ENCODE data around the gene ETV6. TPM values are rescaled to one million over a fixed set of nuclear protein-coding genes. Genes with fewer than 3 reads are reported as not detected.

ETV6 gene
- total RNA-seq, 1 donor from 2014 or later, result 15.2 TPM

DNA sequence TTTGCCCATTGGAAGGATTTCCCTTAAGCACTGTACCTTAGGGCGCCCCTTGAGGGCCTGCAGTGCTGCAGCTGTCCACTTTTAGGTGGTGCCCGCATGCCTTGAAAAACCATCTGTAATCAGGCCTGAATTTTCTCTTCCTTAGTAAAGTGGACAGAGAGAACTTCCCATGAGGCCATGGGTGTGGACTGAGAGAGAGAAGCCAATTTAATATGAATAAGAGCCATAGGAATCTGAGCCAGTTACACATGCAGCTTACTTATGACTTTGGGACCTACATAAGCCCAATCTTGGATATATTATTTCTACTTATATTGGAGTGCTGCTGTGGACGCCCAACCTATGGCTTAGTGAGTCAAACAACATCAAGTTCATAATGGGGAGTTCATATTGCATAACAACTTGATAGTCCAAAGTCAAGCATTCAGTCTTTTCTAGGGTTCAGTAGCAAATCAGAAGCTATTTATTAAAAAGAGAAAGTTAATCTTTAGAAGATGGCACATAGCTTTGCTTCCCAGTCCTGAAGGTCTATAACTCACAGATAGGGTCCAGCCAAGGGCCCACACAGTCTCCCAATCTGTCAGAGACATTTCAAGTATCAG lies 11.1 kb upstream of the ETV6 start:
- DNase-seq (ENCODE audit: missing footprints) (no peak), ATAC-seq (peak; percentile 34)
- intact Hi-C loops (cut with DNase I), result no loop called here

DNA sequence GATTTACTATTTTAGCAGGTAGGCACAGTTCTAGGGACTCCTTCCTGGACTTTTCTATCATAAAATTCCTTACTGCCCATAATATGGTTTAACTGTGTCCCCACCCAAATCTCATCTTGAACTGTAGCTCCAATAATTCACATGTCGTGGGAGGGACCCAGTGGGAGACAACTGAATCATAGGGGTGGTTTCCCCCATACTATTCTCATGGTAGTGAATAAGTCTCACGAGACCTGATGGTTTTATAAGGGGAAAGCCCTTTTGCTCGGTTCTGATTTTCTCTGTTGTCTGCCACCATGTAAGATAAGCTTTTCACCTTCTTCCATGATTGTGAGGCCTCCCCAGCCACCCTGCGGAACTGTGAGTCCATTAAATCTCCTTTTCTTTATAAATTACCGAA lies 10.0 kb upstream of the ETV6 start:
- ATAC-seq (no peak), DNase-seq (ENCODE audit: missing footprints) (no peak)
- intact Hi-C loops (cut with DNase I), result no loop called here

DNA sequence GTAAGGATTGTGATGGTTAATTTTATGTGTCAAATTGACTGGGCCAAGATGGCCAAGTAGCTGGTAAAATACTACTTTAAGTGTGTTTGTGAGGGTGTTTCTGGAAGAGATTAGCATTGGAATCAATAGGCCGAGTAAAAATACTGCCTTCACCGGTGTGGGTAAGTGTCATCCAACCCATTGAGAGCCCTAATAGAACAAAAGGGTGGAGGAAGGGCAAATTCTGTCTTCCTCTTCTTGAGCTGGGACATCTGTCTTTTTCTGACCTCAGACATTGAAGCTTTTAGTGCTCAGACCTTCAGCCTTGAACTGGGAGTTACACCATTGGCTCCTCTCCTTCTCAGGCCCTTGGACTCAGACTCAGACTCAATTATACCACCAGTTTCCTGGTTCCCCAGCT lies 8.0 kb upstream of the ETV6 start:
- intact Hi-C loops (cut with DNase I), result no loop called here
- DNase-seq (ENCODE audit: missing footprints), result no peak
- no peak for ATAC-seq

DNA sequence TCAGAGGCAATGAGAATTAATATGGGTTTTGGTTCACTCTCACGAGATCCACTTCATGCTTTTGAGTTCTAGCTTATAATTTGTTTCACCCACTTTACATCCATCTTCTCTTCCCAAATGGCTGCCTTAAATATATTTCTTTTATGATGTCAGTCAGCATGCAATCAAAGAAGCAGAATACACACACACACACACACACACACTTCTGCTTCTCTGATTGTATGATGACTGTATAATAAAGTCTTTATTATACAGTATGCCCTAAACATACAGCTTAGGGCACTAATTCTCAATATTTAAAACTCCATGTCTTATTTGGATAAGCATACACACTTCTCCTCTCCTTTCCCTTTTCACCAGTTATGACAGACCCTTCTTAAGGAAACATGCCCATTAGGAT lies 6.7 kb upstream of the ETV6 start:
- ATAC-seq (no peak), DNase-seq (ENCODE audit: missing footprints) (no peak)
- intact Hi-C loops (cut with DNase I), result no loop called here

DNA sequence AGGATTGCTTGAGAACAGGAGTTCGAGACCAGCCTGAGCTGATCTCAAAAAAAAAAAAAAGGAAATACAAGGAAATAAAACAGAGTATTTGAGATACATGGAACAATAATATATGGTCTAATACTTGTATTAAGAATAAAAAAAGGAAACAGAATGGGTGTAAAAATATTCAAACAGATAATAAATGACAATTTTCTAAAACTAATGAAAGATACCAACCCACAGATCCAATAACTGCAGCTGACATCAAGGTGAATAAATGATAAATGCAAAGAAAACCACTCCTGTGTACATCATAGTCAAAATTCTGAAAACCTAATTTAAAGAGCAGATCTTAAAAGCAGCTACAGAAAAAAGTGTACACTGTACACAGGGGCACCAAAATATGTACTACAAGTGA lies 4.1 kb upstream of the ETV6 start:
- intact Hi-C loops (cut with DNase I), result loop anchor here (5.0 kb wide), 2 partner anchors 63 to 242 kb away; no protein-coding TSS in a partner anchor
- no peak for DNase-seq (ENCODE audit: missing footprints)
- no peak for ATAC-seq

DNA sequence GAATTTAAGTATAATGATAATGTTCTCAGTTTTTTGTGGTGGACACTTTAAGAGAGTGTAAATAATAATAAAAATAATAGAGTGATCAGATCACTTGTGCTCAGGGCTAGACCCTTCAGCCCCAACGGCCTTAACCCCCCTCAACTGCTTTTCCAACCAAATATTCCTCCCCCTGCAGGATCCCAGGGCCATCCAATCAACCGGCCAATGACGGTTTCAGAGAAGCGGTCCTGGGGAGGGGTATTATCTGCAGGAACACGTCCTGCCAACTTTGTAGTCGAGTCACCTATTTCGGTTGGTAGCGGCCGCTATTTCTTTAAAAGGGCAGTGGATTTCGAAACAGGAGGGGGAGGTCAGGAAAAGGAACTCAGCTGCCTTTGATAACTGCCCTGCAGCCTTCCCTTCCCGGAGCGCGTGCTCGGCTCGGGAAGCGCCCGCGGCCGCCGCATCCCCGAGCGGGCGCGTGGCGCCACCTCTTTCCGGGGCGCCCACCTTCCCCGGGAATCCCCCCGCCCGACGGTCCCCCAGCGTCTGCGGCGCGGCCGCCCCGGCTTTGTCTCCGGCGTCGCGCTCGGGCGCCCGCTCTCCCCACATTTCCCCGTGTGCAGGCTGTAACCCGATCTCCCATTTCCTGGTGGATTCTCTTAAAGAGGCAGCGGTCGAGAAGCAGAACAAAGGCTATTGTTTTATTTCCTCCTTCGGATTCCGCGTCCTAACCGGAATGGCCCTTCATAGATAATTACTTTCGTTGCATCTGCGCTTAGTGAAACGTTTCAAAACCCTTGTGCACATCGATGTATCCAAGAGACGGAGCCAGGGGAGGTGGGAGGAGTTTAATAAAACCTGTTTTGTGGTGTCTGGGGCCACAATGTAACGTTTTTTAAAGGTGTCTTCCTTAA lies 711 bp upstream of the ETV6 start:
- ATAC-seq, result peak; percentile 75
- intact Hi-C loops (cut with DNase I), result loop anchor here (1.0 to 5.0 kb wide), 3 partner anchors 66 to 239 kb away; no protein-coding TSS in a partner anchor
- DNase-seq (ENCODE audit: missing footprints), result peak; percentile 83

DNA sequence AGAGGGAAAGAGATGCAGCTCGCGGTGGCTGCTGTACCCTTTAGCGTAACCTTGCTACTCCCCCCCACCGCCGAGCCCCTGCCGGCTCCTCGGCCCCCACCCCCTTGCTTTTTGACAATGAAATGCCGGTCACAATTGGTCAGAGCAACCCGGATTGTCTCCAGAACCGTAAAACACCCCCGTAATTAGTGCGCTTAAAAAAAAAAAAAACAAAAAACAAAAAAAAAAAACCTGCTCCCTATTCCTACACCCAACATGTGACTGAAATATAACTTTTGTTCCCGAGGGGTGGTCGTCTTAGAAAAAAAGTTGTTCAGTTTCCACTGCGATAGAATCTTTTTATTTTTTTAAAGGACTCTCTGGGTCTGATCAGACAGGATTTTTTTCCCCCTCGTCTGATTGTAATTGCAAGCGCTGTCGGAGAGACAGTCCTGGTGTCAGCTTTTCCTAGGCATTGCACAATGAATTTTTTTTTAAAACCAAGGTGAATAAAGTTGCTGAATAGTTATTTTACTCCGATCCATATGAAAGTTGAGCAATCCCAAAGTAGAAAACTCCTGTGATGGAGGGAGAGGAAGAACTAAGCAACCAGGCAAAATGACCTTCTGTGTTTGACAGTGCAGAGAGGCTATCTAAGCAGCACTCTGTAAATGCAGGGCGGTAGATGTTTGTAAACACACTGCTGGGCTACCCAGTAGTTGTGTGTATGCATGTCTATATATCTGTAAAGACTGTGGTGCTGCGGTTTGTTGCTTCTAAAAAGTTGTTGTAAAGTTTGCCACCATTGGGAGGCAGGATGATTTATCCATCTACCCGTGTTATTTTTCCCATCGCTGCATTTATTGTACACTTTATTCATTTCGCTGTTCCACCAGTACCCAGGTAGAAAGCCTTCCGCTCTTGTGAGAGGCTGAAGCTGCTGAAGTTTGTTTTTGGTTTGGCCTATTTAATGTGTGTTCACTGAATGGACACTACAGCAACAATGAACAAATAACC lies 1.1 kb downstream of the ETV6 start:
- intact Hi-C loops (cut with DNase I), result loop anchor here (2.0 to 5.0 kb wide), 3 partner anchors 22 to 106 kb away; no protein-coding TSS in a partner anchor
- no peak for DNase-seq (ENCODE audit: missing footprints)
- ATAC-seq, result no peak

DNA sequence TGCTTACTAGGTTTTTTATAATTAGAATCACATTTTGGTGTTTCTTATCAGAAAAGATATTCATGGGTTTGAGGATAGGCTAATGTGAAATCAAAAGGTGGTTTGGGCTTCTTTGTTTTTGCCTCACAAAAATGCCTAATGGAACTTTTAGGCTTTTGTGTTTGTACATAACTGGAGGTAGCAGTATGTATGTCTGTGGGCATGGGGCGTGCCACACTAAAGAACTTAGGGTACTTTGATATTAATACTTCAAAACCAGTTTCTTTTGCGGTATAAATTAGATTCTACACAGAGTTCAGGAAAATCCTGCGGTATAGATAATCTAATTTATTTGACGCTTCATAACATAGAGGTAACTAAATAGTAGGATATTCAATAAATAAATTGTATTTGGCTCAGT lies 1.9 kb downstream of the ETV6 start:
- intact Hi-C loops (cut with DNase I), result loop anchor here (2.0 to 5.0 kb wide), 3 partner anchors 21 to 105 kb away; no protein-coding TSS in a partner anchor
- DNase-seq (ENCODE audit: missing footprints) (no peak), ATAC-seq (no peak)

DNA sequence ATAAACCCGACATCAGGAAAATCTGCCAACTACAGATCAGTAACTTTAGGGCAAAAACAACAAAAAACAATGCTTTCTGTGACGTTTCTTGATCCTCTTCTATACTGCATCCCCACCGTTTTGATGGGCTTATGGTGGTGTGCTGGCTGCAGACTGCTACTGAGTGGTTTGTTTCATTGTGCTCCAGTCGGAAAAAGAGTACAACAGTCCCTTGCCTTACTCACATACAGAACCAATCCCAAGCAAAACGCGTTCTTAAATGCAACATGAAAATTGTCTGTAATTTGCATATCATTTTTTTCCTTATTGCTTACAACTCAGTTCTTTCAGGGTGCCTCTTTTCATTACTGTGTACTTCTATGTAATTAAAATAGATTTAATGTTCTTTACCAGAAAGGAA lies 2.3 kb downstream of the ETV6 start:
- intact Hi-C loops (cut with DNase I), result loop anchor here (2.0 to 5.0 kb wide), 3 partner anchors 21 to 105 kb away; no protein-coding TSS in a partner anchor
- ATAC-seq (no peak), DNase-seq (ENCODE audit: missing footprints) (no peak)

DNA sequence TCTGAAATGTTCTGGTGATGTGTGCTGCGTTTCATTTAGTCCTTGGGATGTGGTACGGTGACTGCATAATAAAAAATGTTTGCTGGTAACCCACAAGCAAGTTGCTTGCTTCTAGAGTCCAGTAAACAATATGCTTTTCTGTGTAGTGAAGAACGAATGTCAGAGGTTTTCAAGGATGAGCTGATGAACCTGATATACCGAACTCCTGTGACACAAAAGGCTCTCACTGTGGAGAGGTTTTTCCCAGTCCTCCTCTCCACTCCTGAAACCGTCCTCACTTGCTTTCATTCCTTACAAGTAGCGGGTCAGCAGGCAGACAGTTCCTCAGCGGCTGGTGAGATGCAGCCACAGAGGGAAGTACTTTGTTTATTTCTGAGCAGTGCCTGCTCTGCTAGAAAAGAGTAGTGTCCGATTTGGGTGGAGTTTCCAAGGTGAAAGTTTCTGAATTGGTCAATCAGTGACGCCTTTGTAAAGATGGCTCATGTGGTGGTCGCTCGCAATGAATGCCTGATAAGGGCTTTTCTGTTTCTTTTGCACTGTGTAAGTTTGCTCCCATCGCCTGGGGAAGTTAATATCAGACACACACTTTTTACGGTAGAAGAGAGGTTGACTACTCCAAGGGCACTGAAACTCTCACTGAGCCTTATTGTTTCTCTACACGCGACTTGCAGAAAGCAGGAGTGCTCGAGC lies 3.0 kb downstream of the ETV6 start:
- intact Hi-C loops (cut with DNase I), result loop anchor here (5.0 kb wide), 1 partner anchor 60 kb away; no protein-coding TSS in a partner anchor
- ATAC-seq (no peak), DNase-seq (ENCODE audit: missing footprints) (peak; percentile 73)

DNA sequence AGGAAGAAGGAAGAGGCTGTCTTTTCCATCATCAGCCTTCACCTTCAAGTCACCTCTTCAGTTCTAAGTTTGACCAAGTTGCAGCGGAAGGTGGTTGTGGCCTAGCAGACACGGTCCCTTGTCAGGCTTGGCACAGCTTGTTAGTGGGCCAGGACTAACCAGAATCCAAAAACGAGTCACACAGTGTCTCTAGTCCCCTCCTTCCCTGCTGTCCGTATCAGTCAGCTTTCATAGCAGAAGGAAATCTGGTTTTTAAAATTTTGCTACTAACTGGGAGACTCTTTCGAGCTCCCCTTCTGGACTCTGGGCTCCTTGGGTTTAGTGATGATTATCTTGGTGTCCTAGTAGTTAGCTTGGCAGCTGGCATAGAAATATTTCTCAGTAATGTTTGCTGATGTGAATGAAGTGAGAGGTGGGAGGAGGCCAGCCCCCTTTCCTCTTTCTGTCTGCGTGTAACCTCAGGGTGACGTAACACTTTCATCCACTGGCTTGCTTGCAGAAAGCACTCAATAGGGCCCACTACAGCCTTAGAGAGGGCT lies 3.8 kb downstream of the ETV6 start:
- intact Hi-C loops (cut with DNase I), result loop anchor here (5.0 kb wide), 1 partner anchor 59 kb away; no protein-coding TSS in a partner anchor

DNA sequence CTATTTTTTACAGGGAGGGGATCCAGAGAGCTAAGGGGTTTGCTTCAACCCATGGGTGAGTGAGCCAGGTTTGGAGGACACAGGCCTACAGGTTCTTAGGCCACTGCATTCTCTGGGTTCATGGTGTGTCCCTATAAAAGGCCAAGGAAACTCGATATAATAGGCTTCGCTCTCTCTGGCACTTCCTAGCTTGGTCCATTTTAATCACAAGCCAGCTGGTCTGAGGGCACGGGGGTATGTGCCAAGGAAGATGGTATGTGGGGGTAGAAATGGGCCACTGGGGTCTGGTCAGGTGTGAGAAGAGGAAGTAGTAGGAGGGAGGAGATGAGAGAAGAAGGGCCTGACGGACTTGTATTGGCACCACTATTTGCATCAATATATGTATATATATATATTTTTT lies 4.9 kb downstream of the ETV6 start:
- ATAC-seq, result no peak
- DNase-seq (ENCODE audit: missing footprints), result no peak
- intact Hi-C loops (cut with DNase I), result loop anchor here (5.0 kb wide), 1 partner anchor 58 kb away; no protein-coding TSS in a partner anchor

More for the DNA sequence above, 3.8 kb downstream of the ETV6 start:
- DNase-seq (ENCODE audit: missing footprints) (no peak), ATAC-seq (no peak)

DNA sequence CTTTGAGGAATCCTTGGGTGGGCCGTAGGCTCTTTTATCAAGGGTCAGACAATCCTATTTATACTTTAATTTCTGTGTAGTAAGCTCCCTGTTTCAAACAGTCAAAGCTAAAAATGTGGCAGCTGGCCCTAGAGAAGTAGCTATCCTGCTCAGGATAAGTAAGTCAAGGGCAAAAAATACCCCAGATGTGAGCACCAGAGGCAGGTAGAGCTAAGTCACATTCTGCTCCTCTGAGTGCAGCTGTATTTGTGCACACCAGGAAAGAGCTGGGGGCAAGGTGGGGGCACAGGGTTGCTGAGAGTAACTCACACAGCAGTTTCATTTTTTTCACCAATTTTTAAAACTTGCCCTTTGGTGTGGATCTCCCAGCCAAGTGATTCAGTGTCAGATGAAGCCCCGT lies 5.3 kb downstream of the ETV6 start:
- intact Hi-C loops (cut with DNase I), result loop anchor here (5.0 kb wide), 1 partner anchor 57 kb away; no protein-coding TSS in a partner anchor
- ATAC-seq, result no peak
- DNase-seq (ENCODE audit: missing footprints), result no peak

DNA sequence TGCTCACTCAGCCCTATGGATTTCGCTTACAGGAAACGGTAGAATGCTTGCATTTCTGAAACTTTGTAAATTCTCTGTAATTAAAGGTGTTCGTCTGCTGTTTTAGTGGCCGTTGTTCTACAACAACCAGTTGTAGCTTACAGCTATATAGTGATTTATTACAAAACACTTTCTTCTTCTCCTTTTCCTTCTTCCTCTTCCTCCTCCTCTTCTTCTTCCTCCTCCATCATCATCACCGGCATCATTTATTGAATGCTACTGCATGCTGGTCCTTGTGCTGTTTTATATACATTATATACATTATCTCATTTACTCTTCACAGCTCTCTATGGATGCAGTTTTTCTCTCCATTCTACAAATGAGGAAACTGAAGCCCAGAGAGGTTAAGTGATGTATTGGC lies 6.4 kb downstream of the ETV6 start:
- ATAC-seq, result no peak
- intact Hi-C loops (cut with DNase I), result no loop called here

DNA sequence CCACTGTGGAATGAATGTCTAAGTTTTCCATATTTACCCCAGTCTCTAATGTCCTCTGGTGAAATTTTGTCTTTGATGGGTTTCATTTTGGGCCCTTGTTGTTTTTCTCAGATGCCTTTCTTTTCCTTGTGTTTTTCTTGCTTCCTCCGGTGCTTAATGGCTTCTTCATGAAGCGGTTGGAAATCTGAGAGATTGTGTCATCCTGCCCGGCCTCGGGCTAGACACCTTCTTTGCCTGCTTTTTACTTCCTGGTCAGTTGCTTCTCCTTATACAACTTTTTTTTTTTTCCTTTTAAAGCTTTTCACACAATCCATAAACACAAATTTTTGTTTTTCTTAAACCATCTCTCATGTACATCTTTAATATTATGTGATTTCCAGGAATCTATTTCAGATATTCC lies 7.1 kb downstream of the ETV6 start:
- DNase-seq (ENCODE audit: missing footprints), result no peak
- no peak for ATAC-seq
- intact Hi-C loops (cut with DNase I), result no loop called here

More for the DNA sequence above, 6.4 kb downstream of the ETV6 start:
- DNase-seq (ENCODE audit: missing footprints), result no peak

DNA sequence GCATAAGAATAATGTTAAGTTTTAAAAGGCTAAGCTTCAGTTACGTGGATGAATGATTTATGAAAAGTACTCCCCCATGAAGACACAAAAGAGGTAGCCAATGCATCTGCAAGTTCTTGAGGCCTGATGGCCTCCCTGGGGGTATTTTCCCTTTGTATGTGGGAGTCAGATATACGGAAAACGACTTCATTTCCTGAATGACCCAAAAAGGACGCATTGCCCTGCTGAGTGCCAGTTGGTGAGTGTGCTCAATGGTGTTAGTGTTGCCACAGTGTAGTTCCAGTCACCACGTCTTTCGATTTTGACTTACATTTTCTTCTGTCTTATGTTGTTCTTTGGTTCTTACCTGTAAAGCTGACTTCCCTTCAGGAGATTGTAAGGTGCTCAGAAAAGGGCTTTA lies 8.0 kb downstream of the ETV6 start:
- DNase-seq (ENCODE audit: missing footprints) (no peak), ATAC-seq (no peak)
- intact Hi-C loops (cut with DNase I), result no loop called here

DNA sequence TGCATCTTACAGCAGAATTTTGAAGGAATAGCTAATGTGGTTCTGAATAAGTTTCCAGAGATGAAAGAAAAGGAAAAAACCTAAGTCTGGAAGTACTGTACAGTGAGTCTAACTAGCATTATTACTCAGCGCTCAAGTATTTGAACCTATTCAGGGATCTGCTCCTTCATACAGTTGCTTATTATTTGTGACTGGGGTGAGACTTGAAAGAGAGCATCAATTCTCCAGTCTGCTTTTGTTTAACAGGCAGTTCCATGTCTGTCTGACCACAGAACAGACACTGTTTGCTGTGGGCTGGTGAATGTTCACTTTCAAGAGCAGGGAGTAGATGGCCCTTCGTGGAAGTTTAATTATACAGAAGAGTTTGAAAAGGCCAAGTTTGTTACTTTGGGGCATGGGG lies 9.3 kb downstream of the ETV6 start:
- ATAC-seq (no peak), DNase-seq (ENCODE audit: missing footprints) (no peak)
- intact Hi-C loops (cut with DNase I), result no loop called here

DNA sequence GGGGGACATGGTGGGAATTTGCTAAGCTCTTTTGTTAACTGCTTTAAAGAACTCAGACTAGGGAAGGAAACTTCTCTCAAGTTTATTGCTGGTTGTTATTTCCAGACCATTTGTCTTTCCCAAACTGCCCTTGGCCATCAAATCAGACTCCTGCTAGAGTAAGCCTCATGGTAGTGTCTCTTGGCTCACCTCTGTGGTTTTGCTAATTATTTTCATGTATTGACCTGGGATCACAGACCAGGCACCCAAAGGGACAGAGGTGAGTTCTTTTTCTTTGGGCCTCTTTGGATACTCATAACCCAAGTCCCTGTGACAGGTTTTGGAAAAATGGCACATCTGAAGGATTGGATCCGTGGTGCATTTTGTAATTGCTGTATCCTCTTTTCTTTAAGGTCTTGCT lies 11.2 kb downstream of the ETV6 start:
- ATAC-seq, result no peak
- DNase-seq (ENCODE audit: missing footprints), result no peak
- intact Hi-C loops (cut with DNase I), result loop anchor here (5.0 kb wide), 1 partner anchor 157 kb away; no protein-coding TSS in a partner anchor
